Islet precursor cell (in vitro differentiated cells): ENCODE data around the gene RNPEPL1.
"Not testable (repeated sequence)": the region's sequence is repeated elsewhere in the genome, so short reads cannot be mapped to it uniquely, and the experiment has no call there.

Source experiments
- DNase-seq: peaks from one replicate; pipeline ENCODE4 v3.0.0-alpha.2; 2018

RNPEPL1 gene

DNA sequence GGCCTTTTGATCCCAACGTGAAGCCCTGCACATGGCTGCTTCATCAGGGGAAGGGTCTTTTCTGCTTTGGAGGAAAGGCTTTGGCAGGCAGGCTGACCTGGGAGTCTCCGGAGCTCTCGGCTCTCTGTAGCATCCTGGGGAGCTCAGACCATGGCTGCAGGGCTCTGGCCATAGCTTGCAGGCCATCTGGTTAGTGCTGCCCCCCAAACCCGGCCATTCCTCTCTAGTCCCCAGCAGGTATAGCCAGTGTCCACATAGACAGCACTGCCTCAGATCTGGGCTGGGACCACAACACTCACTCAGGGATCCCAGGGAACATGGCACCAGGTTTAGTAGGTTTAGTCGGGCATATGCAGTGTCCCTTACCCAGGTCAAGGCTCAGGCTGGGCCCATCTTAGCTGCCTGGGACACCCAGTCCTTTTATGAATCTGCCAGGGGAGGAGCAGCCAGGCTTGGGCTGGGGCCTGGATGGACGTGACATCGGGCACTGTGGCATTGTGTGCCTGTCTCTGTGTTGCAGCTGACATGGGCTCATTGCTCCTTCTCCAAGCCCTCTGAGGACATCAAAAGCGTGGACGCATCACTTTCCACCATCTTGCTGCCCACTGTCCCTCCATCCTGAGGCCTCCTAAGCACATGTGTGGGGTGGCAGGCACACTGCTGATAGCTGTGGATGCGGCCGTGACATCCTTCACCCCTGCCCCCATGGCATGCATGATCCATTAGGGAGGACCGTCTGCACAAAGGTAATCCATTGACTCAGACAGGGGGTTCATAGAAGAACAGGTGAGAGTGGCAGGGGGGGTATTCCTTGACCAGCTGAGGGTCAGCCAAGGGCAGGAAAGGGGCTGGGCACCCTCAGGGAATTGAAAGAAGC, 37.8 kb downstream of the RNPEPL1 start:
- DNase-seq, result no peak

DNA sequence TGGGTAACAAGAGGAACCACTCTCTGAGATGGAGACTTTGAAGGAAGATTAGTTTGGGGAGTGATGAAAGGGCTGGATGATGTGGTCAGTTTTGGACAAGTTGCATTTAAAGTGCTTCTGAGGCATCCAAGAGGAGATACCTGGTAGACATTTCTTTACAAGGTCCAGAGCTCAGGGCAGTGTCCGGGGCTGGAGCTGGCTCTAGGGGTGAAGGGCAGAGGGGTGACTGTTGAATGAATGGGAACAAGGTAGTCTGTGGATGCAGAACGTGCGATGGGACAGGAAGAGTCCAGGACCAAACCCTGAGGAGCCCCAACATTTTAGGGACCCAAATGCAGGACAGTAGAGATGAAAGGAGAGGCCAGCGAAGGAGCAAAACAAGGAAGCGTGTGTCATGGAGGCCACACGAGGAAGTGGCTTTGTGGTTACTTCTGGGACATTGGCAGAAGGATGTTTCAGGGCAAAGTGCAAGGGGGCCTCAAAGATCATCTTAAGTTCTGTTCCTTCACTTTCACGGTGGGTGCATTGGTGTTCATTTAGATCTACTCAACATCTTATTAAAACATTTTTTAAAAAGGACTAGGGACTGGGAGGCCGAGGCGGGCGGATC, 43.4 kb downstream of the RNPEPL1 start:
- no peak for DNase-seq

DNA sequence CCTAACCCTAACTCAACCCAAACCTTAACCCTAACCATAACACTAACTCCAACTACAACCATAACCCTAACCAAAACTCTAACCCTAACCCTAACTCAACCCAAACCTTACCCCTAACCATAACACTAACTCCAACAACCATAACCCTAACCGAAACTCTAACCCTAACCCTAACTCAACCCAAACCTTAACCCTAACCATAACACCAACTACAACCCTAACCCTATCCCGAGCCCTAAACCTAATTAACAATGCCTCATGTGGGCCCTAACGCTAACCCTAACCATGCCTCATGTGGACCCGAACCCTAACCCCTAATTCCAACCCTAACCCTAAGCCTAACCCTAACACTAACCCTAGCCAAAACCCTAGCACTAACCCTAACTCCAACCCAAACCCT, 45.5 kb downstream of the RNPEPL1 start:
- DNase-seq, result no peak

DNA sequence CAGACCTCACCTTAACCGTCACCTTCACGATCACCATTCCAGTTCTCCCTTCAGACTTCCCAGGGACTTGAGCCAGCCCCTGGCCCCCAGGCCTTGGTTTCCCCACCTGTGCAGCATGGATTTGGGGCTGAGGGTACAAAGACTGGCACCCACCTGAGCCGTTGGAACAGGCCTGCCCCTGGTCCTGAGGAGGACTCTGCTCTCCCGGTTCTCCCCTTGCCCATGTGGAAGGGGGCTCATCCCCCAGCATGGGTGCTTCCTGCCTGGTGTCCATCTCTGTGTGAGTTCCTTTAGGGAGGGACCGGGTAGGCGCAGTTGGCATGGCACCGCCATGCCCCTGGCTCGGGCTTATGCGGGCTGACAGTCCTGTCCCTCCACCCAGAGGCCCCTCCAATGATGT, 46.1 kb downstream of the RNPEPL1 start:
- no peak for DNase-seq

DNA sequence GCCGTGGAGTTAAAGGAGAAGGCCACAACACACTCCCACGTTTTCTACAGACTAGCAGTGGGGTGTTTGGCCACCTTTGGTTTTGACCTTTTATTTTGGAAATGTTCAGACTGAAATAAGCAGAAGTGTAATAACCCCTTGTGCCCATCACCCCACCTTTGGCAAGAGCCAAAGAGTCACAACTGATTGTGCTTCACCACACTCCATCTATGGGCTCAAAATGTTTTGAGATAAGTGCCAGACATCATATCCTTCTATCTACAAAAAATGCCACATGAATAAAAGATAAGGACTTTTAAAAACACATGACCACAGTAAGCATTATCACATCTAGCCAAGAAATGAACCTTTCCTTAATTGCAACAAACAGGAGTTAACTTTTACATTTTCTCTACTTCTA, 47.1 kb downstream of the RNPEPL1 start:
- DNase-seq, result no peak

DNA sequence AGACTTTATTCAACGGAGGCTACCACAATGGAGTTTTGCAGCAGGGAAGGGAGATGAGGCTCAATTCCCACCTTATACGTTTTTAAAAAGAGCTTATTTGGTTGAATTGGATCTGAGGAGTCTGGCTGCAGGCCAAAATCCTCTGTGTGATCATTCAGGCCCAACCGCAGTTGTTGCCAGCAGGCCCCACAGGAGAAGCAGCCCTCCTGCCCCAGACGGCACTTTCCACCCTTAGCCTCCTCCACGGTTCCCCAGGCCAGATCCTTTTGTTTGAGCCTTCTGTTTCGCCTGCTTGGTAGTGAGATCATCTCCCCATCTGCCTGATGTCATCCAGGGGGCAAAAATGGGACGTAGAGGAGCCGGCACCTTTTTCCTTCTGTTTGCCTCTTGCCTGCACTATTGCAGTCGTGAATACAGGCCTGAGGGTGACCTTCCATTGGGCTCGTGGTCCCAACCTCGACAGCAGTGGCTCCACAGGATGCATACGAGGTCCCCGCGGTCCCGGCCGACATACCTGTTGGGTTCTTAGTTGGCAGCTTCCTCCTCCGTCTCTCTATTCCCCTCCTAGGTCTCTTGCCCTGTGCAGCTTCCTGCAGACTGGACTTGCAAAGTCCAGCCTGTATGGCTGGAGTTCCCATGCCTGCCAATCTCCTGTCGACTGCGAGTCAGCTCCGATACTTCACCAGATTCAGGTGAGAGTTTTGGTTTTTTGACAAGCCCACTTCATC, 47.7 kb downstream of the RNPEPL1 start:
- no peak for DNase-seq

DNA sequence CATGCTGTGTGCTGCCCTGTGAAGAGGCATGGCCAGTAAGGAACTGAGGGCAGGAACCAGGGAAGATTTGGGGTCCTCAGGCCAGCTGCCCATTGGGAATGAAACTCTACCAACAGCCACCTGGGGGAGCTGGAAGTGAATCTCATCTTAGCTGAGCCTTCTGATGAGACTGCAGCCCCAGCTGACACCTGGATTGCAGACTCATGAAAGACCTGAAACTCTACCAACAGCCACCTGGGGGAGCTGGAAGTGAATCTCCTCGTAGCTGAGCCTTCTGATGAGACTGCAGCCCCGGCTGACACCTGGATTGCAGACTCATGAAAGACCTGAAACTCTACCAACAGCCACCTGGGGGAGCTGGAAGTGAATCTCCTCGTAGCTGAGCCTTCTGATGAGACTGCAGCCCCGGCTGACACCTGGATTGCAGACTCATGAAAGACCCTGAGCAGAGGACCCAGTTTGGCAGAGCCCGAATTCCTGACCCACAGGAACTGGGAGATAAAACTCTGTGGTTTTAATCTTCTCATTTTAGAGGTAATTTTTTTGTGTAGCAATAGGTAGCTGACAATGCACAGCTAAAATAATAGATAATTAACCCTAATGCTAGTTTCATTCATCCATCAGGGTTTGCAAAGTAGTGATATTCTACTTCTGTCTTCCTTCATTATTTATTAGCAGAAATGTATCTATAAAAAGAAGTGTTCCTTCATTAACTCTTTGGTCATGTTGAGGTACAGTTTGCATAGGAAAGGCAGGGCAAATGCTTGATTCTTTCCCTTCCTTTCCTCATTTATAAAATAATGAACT, 48.8 kb downstream of the RNPEPL1 start:
- not testable (repeated sequence) for DNase-seq

DNA sequence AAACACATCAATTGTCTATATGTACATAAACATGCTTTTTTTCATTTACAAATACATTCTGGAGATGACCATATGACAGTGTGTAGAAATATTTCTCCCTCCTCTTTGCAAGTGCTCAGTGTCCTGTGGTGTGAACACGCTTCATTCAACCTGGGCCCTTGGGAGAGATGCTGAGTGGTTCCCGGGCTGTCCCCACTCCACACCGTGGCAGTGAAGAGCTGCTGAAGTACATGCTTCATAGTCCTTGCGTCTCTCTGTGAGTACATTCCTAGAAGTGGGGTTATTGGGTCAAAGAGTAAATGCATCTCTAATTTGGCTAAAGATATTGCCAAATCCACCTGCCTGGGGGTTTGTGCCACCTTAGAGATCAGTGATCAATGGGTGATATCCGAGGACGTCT, 50.5 kb downstream of the RNPEPL1 start:
- no peak for DNase-seq

DNA sequence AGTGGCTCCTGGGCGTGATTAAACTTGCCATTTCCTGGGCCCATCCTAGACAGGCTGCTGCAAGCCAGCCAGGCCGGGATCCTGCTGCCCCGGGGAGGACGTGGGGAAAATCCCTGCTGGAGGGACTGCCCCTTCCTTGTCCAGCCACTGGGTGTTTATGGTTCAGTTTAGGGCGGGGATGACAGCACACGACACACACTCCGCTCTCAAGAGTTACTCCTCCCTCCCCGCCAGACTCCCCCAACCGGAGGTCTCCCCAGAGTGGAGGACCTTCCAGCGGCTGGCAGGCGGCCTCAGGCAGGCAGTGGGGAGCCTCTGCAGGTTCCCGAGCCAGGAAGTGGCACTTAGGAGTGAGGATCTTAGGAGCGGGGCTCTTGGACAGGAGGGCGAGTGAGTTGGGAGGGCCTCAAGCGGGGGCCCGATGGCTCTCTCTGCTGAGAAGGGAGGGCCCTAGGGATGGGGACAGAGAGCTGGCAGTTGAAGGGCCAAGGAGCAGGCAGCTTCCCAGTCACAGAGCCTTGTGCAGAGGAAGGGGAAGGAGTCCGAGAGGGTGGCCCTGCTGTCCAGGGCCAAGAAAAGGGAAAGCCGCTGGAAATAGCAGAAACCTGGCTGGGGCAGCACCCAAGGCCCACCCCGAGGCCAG, 51.3 kb downstream of the RNPEPL1 start:
- DNase-seq, result no peak

DNA sequence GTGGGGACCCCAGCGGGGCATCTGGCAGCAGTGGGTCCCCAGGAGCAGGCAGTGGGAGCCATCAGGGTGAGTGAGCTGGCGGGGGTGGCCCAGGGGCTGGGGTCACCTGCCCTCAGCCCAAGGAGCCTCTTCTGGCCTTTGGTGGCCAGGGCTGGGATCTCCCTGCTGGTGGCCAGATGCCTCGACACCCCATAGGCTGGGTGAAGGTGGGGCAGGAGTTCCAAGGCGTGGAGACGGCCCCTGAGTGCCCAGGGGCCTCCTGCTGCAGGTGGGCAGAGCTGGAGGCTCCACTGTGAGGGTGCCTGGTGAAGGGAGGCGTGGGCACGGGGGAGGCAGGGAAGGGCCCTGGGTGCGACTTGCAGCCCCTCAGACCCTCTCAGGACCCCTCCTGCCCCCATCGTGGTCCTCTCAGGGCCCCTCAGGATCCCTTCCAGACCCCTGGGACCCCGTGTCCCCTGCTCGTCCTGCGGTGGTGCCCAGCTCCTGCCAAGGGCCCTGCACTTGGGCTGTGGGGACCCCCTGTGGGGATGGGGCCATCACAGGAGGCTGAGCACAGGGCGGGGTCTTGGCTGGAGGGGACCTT, 52.0 kb downstream of the RNPEPL1 start:
- no peak for DNase-seq

DNA sequence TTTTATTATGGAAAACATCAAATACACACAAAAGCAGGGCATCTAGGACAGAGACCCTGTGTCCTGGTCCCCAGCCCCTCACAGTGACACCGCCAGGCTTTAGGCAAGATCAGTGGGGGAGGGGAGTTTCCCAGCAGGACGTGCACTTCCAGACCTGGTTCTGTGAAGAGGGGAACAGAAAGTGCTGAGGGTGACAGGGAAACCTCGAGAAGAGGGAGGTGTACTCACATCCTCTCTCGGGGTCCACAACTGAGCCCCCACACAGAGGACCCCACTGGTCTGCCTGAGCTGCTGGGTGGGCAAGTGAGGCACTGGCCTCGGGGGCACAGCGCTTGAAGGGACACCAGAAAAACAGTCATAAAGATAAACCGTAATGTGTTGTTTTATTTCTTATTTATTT, 52.6 kb downstream of the RNPEPL1 start:
- no peak for DNase-seq

DNA sequence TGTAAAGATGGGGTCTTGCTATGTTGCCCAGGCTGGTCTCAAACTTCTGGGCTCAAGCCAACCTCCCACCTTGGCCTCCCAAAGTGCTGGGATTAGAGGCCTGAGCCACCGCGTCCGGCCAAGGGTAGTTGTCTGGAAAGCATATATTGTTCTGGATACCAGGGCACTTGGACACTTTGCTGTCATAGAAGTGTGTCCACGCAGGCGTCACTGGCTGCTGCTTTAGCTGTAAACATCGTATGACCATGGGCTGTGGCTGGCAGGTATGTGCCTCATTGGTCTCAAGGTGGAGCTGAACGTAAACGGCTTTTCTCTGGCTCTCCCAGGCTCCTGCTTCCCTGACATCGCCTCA, 53.8 kb downstream of the RNPEPL1 start:
- DNase-seq, result no peak

DNA sequence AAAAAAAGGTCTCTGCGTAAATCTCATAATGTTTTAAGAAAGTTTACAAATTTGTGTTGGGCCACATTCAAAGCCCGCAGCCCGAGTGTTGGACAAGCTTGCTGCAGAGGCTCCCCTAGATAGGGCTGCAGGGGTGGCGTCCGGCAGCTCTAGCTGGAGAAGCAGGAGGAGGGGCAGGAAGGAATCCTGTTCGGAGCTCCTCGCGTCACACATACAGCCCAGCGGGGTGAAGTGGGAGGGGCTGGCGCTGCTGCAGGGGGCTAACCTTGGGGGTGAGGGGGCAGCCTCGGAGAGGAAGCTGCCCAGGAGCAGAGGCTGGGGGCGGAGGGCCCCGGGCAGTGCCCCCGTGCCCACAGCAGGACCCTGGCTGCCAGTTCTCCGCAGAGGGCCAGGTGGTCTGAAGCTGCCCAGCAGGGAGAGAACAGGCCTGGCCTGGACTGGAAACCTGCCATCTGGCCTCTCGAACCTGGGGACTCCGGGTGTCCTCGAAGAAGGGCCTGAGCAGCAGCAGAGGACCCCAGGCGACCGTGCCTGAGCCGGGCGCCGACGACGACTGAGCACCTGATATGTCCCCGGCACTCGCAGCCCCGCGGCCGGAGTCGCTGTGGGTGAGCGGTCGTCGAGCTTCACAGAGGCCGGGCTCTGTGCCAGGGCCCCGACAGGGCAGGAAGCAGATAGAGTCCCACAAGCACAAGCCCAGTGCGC, 54.4 kb downstream of the RNPEPL1 start:
- DNase-seq, result no peak

DNA sequence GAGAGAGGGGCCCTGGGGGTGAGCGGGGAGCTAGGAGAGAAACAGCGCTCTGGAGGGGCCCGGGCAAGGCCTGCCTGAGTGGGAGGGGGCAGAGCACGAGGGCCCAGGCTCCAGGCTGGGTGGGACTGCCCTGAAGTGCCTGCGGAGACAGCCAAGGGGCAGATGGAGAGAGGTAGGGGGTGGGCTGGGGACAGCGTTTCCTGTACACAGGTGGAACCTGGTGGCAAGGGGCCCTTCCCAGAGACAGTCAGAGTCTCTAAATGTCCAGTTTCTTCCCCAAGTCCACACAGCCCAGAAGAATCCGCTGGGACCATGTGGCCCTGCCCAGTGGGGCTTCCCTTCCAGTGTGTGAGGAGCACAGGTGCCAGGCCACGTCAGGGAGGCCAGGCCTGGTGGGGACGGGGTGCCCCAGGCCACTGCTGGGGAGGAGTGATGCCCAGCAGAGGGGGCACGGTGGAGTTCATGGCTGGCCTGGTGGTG, 55.3 kb downstream of the RNPEPL1 start:
- DNase-seq, result no peak

DNA sequence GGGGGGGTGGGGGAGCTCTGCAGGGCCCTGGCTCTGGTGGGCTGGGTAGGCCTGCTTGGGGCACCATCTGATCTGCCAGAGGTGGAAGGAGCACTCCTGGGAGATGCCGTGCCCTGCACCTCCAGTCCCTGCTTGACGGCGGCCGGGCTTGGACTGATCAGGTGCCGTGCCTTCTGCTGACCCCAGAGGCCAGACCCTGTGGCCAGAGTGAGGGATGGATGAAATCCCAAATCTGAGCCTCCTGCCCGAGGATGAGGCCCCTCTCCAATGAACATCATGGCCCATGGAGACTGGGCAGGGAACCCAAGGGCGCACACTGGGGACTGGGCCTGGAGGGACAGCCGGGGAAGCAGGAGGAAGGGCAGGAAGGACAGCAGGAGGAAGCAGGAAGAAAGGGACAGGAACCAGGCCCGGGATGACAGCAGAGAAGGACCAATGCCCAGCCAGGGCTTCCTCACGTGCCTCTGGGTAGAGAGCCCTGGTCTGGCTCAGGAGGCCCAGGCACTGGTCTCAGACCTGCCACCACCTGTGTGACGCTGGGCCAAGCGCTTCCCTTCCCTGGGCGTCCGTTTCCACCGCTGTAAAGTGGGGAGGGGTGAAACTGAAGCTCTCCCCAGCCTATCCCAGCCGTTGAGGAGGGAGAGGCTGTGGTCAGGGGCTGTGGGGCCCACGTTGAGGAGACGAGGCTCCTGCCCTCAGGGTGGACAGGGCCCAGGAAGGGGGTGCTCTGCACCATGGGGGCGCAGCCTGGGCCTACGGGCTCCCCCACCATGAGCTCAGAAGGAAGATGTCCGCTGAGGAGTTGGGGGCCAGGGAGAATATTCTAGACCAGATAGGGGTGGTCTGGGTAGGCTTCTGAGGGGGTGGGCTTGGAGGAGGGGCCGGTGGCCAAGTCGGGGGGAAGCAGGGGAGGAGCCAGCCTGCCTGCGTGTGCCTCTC, 56.0 kb downstream of the RNPEPL1 start:
- no peak for DNase-seq

DNA sequence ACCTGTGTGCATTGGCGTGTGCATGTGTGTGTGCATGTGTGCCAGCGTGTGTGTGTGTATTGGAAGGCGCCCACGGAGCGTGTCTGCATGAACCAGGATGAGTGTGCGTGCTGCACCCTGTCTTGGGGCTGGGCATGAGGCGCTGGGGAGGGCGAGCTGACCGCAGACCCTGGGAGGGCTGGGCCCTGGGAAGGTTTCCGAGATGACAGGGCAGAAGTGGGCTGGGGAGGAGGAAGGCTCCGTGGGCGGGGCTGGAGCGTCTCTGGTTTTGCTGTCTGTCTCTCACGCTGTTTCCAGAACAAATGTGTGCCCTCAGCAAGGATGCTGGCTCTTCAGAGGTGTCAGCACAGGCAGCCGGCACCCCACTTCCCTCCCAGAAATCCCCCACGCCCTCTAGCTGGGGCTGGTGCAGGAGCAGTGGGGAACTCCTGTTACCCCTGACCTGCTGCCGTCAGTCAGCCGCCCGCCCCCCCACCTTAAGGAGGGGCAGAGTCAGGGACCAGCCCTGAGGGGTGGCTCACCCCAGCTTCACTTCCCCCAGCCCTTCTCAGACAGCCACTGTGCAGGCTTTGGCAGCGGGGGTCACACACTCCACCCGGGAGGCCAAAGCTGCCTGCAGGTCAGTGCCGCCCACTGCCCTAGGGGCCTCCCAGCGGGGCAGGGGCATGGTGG, 56.8 kb downstream of the RNPEPL1 start, which contains the start of gene GPR35:
GPR35 (plus strand) TSS at position 531 of the 672 bp plus-strand sequence. CDS start 4,473 bp downstream, outside the sequence.
- DNase-seq, result peak; percentile 60

DNA sequence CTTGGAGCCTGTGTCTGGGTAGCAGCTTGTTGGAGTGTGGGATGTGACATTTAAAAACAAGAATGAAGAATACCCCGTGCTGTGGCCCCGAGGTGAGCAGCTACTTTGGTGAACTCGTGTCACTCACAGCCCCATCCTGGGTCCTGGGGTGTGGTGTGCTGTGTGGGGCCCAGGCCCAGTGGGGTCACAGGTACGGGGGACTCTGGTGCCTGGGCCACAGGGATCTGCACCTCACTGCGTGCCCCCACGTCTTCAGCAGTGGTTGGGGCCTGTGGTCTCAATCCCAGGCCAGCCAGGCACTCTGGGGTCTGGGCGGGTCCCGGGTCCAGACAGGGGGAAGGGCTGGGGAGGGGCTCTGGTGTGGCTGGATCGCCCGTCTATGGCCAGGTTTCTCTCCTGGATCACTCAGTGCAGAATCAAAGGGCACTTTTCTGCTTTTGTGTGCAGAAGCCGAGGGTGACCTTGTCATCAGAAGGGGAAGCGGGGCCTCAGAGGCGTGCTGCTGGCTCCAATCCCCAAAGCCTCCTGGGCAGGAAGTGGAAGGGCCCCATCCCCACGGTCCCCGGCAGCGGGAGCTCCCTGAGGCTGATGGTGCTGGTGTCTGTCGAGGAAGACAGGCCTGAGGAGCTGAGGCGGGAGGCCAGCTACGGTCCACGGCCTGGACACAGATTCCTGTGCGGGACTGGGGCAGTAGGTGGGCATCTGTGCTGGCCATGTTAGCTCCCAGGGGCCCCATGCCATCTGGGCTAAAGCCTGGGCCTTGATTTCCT, 58.4 kb downstream of the RNPEPL1 start:
- peak; percentile 51 for DNase-seq

DNA sequence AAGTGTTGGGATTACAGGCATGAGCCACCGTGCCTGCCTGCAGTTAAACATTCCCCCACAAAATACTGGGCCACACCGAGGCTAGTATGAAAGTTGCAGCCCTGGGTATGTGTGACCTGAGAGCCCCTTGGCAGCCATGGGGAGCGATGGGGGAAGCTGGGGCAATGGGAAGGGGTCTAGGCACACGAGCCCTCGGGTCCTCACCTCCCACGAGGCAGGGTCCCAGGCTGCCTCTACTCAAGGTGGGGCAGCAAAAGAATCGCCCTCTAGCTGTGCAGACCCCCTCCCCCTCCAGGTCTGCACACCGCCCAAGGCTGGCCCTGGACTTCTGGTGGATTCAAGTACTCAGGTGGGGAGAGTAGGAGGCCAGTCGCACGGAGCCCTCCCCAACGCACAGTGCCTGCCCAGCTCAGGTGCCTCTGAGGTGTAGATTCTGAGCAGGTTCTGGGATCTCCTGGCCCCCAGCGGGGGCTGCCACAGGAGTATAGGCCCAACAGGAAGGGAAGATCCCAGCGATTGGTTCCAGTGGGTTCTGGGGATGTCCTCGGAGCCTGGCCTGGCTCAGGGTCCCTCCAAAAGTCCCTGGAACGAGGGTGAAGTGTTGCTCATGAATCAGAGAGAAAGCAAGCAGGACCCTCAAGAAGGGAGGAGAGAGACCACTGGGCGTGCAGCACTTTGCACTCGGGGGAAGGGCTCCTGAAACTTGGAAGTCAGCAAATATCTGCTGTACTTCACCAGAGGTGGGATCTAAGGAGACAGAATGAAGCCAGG, 59.6 kb downstream of the RNPEPL1 start:
- DNase-seq, result peak; percentile 38
